ENCODE measurements around the gene ADAM12.

GRCh38 chr10:126094537-126094936 lies 293.7 kb downstream of the ADAM12 start:
- TF ChIP-seq, protein P1, sequence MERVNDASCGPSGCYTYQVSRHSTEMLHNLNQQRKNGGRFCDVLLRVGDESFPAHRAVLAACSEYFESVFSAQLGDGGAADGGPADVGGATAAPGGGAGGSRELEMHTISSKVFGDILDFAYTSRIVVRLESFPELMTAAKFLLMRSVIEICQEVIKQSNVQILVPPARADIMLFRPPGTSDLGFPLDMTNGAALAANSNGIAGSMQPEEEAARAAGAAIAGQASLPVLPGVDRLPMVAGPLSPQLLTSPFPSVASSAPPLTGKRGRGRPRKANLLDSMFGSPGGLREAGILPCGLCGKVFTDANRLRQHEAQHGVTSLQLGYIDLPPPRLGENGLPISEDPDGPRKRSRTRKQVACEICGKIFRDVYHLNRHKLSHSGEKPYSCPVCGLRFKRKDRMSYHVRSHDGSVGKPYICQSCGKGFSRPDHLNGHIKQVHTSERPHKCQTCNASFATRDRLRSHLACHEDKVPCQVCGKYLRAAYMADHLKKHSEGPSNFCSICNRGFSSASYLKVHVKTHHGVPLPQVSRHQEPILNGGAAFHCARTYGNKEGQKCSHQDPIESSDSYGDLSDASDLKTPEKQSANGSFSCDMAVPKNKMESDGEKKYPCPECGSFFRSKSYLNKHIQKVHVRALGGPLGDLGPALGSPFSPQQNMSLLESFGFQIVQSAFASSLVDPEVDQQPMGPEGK (CRISPR knock-in tag; IDR thresholded peaks at IDR 0.05; ENCODE audit: borderline replicate concordance) = no peak
- TF ChIP-seq ZFP30 (CRISPR knock-in tag; IDR thresholded peaks at IDR 0.05) (no peak), PPARA (CRISPR knock-in tag; IDR thresholded peaks at IDR 0.05; ENCODE audit: borderline replicate concordance) (no peak), ESRRG (CRISPR knock-in tag; IDR thresholded peaks at IDR 0.05) (no peak), ZFP3 (CRISPR knock-in tag; IDR thresholded peaks at IDR 0.05) (no peak)
- TF ChIP-seq, protein P2, sequence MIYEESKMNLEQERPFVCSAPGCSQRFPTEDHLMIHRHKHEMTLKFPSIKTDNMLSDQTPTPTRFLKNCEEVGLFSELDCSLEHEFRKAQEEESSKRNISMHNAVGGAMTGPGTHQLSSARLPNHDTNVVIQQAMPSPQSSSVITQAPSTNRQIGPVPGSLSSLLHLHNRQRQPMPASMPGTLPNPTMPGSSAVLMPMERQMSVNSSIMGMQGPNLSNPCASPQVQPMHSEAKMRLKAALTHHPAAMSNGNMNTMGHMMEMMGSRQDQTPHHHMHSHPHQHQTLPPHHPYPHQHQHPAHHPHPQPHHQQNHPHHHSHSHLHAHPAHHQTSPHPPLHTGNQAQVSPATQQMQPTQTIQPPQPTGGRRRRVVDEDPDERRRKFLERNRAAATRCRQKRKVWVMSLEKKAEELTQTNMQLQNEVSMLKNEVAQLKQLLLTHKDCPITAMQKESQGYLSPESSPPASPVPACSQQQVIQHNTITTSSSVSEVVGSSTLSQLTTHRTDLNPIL (CRISPR knock-in tag; IDR thresholded peaks at IDR 0.05; ENCODE audit: low read depth) = no peak
